RKO (cell line): ENCODE results near the gene GNS.
"Not testable (repeated sequence)": the region's sequence is repeated elsewhere in the genome, so short reads cannot be mapped to it uniquely, and the experiment has no call there.

Experiments
- DNase-seq: peaks from one replicate; pipeline ENCODE4 v3.0.0-alpha.2; 2016; ENCODE audit warnings: low spot score

Gene GNS

DNA sequence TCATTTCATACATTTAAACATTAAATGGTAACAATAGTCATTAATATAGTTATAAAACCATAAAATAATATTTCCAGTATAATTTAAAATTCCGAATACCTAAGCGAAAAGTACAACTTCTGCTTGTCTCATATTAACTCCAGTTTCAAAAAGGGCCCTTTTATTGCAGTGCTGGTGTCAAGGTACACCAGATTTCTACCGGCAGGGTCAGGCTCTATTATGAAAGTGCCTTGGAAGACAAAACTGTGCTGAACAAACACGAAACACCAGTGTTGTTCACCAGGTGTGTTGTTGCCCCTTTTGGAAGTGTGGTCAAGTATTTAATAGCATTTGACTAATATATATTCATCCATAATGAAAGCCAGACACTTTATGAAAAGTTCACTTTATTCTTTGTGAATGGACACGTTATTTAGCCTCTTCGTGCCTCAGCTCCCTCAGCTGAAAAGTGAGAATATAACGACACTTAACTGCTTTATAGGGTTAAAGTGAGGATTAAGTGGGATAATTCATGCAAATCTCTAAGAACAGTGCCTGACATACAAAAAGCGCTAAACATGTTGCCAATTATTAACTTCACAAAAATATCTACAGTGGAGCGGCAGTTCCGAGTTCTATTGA is 20.3 kb upstream of the GNS start:
- DNase-seq, result no peak

GRCh38 chr12:64775147-64775736 is 16.0 kb upstream of the GNS start:
- DNase-seq, result not testable (repeated sequence)

GRCh38 chr12:64773386-64773785 is 14.2 kb upstream of the GNS start:
- DNase-seq, result no peak

- no peak for DNase-seq
Measured at GRCh38 chr12:64767495-64767894, 8.3 kb upstream of the GNS start.

- DNase-seq, result no peak
Measured at GRCh38 chr12:64760808-64761573, 1.8 kb upstream of the GNS start.

- DNase-seq, result no peak
Measured at GRCh38 chr12:64757771-64758170, 1.4 kb downstream of the GNS start.

GRCh38 chr12:64756376-64756775 is 2.8 kb downstream of the GNS start:
- DNase-seq, result no peak

GRCh38 chr12:64753427-64753826 is 5.8 kb downstream of the GNS start:
- no peak for DNase-seq

DNA sequence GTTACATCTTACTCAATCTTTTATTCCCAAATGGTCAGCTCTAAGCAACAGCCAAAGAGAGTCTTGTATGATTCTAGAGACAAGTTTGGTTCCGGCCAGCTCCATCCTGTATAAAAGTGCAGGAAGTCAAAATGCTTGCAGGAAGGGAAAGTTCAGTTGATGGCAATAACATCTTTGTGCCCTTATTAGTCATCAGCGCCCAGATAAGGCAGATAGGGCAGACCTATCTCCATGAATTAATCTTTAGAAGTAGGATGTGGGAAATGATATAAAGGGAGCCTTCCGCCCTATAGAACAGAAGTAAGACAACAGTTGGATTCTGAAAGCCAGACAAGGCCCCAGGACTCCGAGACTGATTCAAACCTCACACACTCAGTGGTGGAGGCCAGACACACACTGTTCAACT is 6.4 kb downstream of the GNS start:
- no peak for DNase-seq

GRCh38 chr12:64752032-64752431 is 7.2 kb downstream of the GNS start:
- no peak for DNase-seq

GRCh38 chr12:64749461-64750200 is 9.6 kb downstream of the GNS start:
- no peak for DNase-seq

DNA sequence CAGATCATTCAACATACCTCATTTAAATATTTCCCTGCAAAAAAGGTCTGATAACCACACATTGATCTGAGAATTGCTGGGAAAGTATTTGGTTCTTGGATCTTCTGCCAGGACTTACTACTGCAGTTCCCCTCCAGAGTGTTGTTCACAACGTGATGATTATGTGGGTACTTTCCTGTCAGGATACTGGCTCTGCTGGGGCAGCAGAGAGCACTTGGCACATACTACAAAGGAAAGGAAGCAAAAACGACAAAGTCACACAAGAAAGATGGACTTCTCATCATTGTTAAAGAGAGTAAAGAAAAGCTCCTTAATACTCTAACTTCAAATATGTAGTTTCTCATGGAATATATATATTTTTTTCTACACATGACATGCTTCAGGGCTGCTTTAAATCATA is 11.5 kb downstream of the GNS start:
- DNase-seq, result no peak

DNA sequence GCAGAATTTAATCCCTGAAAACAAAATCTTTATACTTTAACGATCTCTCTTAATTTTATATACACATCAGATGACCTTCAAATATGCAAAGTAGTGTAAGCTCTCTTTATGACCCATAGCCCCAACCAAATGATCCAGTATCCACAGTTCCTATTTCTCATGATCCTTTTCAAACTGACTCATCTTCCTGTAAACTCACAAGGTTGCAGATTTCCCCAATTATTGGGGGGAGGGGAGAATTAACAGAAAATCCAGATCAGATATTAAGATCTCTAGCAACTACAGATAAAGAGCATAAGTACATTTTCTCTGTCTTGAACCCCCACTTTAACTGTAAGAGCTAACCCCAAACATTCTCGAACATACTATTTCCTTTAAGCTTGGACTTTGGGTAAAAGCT is 12.5 kb downstream of the GNS start:
- DNase-seq, result peak; percentile 40

DNA sequence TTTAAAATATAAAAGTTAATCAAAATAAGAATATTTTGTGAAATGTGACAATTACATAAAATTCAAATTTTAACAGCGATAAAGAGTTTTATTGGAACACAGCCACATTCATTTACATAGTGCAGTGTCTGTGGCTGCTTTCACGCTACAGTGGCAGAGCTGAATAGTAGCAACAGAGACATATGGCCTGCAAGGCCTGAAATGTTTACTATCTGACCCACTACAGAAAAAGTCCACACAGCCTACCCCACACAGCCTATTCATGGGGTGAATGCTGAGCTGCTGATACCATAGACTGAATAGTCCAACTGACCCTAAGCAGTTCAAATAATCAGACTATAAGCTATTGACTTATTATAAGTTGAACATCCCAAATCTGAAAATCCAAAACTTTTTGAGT is 13.2 kb downstream of the GNS start:
- no peak for DNase-seq

DNA sequence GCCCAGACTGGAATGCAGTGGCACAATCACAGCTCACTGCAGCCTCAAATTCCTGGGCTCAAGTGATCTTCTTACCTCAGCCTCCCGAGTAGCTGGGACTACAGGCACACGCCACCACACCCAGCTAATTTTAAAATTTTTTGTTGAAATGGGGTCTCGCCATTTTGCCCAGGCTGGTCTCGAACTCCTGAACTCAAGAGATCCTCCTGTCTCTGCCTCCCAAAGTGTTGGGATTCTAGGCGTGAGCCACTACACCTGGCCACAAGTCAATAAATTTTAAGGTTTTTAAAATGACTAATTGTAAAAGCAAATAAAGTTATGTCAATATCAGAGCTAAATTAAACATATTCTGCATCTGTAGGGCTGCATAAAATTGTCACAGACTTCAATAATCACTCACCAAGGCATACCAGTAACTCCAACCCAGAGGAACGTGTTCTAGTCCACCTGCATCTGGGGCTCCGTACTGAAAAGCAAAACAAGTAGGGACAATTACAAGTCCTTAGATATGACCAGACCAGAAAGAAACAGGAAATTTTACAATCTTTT is 13.9 kb downstream of the GNS start:
- DNase-seq, result no peak

GRCh38 chr12:64744422-64745258 is 14.6 kb downstream of the GNS start:
- peak; percentile 26 for DNase-seq

DNA sequence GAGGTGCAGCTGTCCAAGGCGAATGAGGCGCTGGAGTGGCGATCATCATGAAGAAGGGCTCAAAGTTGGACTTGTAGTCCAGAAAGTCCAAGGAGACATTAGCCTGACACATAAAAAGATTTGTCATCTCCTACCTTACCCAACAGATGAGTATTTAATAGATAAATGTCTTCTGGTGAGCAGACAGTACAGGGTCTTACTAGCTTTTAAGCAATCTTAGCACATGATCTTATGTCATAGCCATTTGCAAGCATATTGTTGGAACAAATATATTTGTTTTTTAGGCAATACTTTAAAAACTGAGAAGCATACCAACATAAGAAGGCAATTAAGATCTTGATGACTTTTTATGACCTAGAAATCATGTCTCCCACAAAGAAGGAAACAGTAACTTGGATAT is 16.0 kb downstream of the GNS start:
- DNase-seq, result no peak

- DNase-seq, result no peak
Measured at GRCh38 chr12:64742416-64742815, 16.8 kb downstream of the GNS start.

- DNase-seq, result no peak
Measured at GRCh38 chr12:64740646-64741045, 18.6 kb downstream of the GNS start.

- DNase-seq, result peak; percentile 44
Measured at GRCh38 chr12:64739778-64740177, 19.4 kb downstream of the GNS start.

GRCh38 chr12:64737539-64737938 is 21.7 kb downstream of the GNS start:
- no peak for DNase-seq

DNA sequence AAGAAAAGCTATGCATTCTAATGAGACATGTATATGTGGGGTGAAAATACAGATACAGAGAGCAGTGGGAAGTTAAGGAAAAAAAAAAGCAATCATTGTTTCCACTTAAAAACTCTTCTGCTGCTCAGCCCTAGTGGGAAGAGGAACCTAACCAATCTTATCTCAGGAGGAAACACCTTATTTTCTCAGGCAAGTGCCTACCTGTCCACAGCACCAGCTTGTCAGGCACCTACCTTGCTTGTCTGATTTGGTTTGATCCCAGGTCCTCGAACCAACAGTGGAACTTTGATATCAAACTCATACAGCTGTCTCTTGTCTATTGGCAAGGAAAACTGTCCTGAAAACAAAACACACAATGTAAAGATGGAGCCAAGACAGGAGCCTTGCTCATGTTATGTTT is 22.4 kb downstream of the GNS start:
- DNase-seq, result no peak
